HG03108 (cell line): Measurements from ENCODE around the gene NKD1.
A peak's percentile ranks its signal among the peaks of the same experiment; 100 is the strongest.
"Not testable (repeated sequence)": the region's sequence is repeated elsewhere in the genome, so short reads cannot be mapped to it uniquely, and the experiment has no call there.

Experiments used
- ATAC-seq: cut with Tn5 transposase; IDR thresholded peaks from one replicate; pipeline ENCODE4 v1.9.1; 2021; ENCODE audit warnings: moderate library complexity; ENCODE audit not compliant: unreplicated experiment

The NKD1 gene

DNA sequence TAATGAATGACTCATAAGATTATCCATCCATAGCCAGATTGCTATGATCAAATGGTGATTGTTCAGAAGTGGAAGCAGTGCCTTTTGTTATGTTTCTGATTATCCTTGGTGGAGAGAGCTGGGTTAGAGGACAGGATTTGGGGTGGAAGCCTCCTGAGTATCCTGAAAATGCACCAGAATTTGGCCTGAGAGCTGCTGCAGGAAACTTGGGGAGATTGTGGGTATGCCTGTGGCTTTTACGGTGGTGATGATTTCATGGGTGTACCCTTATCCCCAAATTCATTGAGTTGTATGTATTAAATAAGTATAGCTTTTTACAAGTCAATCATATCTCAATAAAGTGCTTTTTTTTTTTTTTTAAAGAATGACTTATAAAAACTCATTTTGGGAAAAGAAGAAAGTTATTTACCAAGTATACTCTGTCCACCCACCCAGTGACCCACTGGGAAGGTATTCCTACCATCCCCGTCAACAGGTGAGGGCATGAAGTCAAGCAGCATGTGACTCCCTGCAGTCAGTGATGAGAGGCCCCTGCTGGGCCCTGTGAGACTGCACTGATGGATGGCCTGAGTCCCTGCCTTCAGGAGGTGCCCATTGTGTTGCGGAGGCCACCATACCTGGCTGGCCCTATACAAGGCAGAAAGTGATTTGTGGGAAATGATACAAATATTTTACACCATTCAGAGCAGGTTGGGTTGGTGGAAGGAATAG lies 28.4 kb downstream of the NKD1 start:
- no peak for ATAC-seq

DNA sequence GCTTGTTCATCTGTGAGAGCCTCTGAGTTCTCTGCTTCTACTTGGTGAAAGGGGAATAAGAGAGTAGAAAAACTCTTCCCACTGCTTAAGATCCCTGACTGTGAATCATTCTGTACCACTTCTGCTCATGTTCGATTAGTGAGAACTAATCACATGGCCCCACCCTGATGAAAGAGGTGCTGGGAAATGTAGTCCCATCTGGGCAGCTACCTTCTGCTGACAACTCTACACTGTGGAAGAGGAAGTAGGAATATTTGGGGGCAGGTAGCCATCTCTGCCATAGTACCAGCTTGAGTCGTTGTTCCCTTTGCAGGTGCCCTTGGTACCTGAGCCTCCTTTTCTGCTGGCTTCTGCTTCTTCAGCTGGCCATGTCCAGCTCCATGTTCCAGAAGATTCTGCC lies 29.9 kb downstream of the NKD1 start:
- ATAC-seq, result no peak

DNA sequence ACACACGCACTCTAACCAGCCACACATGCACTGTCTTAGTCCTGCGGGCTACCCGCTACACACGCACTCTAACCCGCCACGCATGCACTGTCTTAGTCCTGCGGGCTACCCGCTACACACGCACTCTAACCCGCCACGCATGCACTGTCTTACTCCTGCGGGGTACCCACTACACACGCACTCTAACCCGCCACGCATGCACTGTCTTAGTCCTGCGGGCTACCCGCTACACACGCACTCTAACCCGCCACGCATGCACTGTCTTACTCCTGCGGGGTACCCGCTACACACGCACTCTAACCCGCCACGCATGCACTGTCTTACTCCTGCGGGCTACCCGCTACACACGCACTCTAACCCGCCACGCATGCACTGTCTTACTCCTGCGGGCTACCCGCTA lies 31.2 kb downstream of the NKD1 start:
- not testable (repeated sequence) for ATAC-seq

DNA sequence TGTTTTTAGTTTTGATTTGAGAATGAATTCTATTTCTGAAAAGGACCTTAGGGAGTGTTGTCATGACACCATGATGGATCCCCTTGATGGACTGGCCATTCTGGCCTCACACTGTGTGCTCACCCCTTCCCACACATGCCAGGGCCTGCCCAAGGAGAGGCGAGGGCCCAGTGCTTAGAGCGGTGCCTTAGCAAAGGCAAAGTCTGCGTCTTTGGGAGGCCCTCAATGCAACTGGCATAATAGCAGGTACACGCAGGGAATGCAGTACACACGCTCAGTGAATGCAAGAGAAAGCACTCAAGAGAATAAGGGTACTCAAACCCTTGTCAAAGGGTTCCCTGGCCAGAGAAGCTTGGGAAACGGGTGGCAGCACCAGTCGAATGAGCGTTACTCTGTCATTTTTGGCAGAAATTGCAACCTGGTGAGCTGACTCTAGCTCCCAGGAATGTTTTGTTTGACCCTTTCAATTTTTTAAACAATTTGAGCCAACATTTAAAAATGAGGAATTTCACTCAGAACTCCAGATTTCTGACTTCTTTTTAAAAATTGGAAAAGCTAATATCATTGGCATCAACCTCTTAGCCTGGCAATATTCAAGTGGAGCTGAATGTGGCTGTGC lies 32.1 kb downstream of the NKD1 start:
- no peak for ATAC-seq

DNA sequence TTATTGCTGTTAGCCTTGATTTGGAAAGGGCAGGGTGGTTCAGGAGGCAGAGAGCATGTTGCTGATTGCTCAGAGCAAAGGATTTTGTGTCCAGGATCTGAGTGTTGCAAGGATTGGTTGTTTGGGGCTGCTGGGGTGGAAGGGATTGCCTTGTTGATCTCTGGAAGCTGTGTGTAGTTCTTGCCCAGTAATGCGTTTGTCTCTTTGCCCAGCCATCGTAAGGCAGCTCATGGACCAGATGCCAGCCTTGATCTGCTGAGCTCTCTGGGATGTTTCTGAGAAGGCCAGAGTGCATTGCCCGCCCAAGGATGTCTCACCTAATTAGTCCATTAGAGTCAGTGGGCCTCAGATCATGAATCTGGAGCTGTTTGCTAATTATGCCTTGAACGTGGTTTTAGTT lies 33.6 kb downstream of the NKD1 start:
- no peak for ATAC-seq

DNA sequence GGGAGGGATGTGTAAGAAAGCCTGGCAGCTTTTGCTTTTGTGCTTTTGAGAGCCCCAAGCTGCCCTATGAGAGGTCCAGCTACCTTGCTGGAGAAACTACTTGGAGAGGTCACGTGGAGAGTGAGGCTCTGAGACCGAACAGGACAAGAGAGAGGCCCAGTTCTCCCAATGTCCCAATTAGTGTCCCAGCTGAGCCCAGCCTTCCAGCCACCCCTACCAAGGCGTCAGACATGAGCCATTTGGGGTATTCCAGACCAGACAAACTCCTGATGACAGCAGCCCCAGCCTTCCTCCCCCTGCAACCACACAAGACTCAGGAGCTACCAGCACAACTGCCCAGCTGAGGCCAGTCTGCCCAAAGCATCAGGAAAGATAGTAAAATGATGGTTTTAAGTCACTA lies 35.0 kb downstream of the NKD1 start:
- no peak for ATAC-seq

DNA sequence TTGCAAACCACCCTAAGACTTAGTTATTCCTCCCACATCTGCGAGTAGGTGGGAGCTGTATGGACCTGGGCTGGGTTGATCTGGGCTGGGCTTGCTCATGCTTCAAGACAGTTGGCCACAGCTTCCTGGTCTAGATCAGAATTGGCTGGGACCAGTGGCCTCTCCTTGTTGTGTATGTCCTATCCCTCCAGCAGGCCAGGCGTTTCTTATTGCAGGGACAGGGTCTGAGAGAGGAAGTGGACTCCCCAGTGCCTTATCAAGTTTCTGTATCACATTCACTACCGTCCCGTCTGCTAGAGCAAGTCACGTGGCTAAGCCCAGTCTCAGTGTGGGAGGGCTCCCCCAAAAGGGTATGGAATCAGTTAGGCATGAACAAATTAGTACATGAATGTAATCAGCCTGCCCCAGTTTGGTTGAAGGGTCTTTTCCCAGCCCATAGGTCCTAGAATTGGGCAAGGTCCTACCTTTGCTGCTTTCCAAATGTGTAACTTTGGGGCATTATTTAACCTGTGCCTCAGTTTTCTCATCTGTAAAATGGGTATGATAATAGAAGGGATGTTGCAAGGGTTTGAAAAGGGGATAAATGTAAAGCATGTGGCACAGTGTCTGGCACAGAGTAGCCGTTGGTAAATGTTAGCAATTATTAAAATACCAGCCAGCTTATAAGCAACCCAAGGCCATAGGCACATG lies 36.0 kb downstream of the NKD1 start:
- peak; percentile 43 for ATAC-seq

DNA sequence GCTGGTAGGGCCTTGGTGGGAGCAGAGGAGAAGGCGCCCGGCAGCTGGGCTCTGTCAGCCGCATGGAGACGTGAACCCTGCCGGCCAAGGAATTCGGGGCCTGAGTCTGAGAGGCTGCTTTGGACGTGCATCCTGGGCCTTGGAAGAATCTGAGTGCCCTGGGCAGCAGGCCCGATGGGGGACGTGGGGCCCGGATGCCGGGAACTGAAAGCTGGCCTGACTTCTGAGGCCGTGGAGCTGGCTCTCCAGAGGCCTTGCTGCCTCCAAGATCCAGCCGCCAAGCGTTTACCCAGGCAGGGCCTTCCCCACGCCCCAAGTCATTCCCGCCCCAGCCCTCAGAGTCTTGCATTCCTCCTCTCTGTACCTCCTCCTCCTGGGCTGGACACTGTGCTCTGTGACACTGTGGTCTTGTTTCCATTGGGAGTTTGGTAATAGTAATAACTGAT lies 37.2 kb downstream of the NKD1 start:
- no peak for ATAC-seq

DNA sequence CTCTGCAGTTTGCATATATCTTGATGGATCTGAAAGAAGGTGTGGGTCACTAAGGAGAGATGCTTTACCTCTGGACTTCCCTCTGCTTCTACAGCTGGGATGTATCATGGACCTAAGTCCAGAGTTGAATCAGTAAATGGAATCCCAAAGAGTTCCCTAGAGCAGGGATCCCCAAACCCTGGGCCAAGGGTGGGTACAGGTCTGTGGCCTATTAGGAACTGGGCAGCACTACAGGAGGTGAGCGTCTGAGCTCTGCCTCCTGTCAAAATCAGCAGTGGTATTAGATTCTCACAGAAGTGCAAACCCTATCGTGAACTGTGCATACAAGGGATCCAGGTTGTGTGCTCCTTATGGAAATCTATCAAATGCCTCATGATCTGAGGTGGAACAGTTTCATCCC lies 39.3 kb downstream of the NKD1 start:
- no peak for ATAC-seq

DNA sequence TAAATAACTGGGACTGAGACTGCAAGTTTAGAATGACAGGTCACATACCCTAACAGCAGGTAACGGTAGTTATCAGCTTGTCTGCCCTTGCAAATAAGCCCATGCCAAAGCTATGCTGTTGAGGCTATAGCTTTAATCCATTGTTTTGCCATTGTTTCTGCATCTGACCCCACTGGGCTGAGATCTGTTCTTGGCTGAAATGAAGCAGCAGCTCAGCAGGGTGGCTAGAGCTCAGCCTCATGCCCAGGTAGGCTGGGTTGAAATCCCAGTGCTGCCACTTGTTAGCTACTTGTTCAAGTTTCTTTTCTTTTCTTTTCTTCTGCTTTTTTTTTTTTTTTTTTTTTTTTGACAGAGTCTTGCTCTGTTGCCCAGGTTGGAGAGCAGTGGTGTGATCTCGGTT lies 40.1 kb downstream of the NKD1 start:
- no peak for ATAC-seq

DNA sequence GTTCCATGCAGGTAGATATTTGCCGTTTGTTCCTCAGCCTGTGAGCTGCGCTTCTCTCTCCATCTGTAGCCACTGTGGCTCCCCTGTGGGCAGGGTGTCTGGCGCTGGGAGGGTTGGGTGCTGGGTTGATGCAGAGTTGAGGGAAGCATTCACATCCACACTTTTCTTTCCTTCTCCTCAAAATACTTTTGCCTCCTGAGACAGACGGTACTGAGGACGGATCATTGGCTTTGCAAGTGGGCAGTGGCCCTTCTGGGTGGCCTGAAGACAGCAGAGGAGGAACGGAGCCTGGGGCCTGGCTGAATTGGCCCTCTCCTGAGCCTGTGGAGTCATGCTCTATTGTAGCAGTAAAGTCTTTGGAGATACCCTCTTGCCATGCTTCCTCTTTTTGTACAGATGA lies 43.0 kb downstream of the NKD1 start:
- no peak for ATAC-seq

DNA sequence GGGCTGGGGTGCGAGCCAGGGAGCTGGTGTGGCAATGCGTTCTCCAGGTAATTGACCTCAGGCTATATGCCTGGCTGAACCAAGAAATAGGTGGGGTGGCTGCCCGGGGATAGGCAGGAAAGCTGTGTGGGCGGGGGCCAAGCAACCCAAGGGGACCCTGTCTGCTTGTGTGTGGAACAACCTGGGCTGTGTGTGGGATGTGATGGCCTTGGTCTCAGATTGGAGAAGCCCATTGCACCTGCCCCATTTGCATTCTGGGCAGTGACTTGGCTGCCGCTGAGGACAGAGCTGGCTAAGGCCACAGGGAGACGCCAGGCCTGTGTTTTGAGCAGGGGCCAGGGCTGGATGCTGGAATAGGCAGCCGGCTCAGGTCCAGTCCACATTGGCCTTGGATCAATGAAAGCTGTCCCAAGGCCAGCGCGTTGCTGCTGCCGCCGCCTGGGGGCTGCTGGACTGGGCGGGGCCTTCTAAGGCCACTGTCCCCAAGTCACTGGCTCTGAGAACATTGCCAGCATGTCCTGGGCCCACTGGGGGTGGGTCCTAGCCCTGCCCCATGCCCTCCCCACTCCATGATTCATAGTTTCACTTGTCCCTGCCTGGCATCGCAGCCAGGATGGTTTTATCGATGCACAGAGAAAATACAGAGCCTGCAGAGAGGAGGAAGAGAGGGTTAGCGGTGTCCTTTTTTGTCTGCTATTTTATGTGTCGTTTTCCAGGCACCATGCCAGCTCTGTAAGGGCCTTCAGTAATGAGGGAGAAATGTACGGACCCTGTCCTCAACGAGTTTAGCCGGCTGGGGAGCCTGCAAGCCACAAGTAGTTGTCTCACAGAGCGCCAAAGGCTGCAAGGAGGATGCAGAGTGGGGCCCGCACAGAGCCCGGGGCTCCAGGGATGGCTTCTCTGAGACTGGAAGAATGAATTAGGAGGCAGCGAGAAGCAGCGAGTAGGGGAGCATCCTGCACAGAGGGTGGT lies 43.9 kb downstream of the NKD1 start:
- ATAC-seq, result no peak

DNA sequence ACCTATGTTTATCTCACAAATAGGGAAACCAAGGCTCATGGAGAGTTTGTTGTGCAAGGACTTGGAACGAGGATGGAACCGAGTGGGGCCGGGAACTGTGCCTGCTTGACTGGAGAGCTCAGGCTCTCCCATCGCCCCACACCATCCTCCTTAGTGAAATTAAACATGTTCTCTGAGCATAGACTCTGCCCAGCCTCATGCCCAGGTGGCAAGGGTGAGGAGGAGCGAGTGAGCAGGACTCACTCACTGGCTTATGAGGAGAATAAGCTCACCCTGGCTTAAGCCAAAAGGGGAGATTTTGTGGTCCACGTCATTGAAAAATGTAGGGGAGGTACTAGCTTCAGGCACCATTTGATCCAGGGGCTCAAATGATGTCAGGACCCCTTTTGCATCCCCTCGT lies 44.8 kb downstream of the NKD1 start:
- ATAC-seq, result no peak

DNA sequence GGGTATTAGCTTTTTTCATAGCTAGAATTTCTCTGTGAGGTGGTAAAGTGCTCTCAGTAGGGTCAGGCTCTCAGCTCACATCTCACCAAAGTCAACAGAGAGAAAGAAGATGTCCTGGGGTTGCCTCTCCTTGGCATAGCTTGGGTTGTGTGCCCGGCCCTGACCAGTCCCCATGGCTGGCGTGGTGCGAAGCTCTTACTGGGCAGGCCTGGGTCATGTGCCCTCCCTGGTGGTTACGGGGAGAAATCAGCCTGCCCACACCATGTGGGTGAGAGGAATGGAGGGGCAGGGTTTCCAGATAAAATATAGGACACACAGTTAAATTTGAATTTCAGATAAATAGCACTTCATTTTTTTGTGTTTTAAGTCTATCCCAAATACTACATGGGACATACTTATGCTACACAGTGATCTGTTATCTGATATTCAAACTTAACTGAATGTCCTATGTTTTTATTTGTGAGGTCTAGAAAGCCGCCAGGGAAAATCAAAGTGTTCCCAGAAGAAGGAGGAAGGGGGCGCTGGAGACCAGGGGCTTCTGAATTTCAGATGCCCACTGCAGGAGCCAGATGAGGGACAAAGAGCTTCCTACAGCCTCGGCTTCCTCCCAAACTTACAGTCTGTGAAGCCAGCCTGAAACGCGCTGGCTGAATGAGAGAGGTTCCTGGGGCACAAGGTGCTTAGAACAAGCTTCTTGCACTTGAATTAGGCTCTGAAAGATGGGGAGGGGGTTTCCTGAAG lies 45.4 kb downstream of the NKD1 start:
- ATAC-seq, result no peak

DNA sequence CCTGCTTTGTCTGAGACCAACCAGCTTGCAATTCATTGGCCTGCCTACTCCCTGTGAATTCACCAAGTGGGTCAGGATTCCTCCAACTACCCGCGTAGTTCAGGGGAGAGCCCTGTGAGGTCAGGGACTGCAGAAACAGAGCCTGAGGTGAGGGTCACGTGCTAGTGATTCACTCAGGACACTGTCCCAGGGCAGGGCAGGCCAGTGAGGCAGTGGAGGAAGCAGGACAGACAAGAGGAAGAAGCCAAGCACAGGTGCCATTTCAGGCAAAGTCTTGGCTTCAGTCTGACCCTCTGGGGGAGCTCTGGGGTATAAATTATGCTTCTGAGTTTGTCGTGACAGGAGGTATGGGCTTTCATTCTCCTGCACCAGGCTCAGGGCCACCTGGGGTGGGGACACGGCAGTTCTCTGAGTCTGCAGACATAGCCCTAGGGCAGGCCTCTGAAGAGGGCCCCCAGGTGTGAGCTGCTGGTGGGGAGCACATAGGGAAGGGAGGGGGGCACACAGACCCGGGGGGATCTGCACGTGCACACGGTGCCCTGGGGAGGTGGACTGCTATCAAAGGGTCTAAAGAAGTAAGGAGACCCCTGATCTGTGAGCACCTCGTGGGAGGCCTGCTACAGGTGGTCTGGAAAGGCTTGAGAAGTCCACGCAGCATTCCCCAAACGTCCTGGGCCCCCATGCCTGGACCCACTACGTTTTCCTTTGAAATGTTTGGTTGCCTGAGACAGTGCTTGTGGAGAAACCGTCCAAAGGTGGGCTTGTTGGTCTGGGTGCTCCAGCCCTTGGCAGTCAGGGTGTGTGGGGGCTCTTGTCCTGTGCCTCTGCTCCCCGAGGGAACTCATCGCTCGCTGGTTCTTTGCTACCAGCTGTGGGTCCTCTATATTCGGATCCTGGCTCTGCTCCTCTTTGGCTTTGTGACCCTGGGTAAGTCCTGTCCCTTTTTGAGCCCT lies 46.4 kb downstream of the NKD1 start:
- no peak for ATAC-seq

DNA sequence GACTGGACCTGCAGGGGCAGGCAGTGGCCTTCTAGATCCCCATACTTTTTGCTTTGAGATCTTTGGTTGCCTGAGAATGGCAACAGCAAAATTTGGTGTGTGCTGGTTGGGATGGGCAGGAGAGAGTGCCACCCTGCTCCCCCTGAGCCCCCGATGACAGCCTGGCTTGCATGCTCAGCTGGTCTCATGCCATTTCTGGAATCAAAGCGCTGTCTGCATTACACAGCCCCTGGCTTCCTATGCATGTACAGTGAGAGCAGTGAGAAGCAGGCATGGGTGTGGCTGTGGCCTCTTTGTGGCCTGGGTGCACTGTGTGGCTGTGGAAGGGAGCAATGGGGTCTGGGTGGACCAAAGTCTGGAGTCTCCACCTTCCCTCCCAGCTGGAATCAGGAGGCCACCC lies 47.7 kb downstream of the NKD1 start:
- no peak for ATAC-seq

DNA sequence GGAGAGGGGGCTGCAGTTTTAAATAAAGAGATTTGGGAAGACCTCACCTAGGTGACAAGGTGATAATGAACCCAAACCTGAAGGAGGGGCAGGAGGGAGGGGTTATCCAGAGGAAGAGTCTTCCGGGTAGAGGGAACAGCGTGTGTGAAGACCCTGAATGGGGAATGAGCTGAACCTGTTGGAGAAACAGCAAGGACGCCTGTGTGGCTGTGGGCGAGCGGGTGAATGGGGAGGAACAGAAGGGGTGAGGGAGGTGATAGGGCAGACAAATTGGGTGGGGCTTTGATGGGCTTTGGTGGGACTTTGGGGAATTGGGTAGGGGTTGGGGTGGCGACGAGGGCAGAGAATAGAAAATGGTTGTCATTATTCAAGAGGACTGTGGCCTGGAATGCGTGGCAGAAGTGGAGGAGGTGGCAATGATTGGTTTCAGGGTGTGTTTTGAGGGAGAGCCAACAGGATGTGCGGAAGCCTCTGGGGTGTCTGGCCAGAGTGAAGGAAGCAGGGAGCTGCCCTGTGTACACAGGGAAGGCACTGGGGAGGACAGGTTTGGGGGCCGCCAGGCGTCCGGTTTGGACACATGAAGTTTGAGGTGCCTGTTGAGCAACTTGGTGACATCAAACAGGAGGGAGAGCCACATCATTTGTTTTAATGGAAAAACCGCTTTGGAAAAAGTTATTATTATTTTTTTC lies 48.7 kb downstream of the NKD1 start:
- ATAC-seq, result no peak

DNA sequence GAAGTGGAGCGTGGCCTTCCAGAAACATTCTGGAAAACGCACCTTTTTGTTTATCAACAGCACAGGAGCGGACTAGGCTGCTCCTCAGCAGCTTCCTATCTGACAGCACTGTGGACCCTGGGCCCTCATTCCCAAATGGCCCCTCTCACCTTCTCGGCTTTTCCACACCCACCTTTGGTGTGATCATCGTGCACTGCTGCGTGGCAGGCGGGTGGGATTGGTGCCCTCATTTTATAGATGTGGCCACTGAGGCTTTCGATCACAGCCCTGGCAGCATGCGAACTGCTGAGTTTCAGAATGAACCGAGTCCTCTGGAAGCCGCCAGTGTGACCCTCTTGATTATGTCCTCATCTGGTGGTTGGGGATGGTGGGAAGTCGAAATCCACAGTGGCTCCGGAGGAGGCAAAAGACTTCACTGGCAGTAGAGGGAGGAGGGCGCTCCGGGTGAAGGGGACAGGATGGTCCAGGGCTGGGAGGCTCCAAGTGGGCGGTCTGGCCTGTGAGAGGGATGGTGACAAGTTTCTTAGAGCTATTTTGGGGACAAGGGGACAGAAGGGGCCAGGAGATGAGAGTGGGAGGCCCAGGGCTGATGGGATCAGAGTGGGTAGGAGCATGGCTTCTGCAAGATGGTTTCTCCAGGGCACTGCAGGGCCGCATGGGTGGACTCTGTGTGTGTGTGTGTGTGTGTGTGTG lies 49.5 kb downstream of the NKD1 start:
- no peak for ATAC-seq
